HepG2 (cell line): Measurements from ENCODE around the gene HPS4. TPM values are rescaled to one million over a fixed set of nuclear protein-coding genes. Genes with fewer than 3 reads are reported as not detected.

Source experiments
- ATAC-seq: fragments of 200-7000 bp; cut with Tn5 transposase; 3 replicates; pipeline ENCODE4 v1.9.1; 2020; ENCODE audit warnings: mild to moderate bottlenecking, moderate library complexity
- BruUV-seq: library from RNA; stranded (reverse); fragments of 400-500 nt; replicated peaks from 2 replicates; lab custom pipeline; 2021; lab: Mats Ljungman, UMichigan
- CTCF ChIA-PET: fragments of 300-600 bp; formaldehyde crosslinking; extraction: SDS; loops from one replicate; lab custom pipeline; 2021; ENCODE audit warnings: low total read pairs, inconsistent platforms, low intra/inter-chr PET ratio; lab: Yijun Ruan, JAX
- POLR2A ChIA-PET: fragments of 350-600 bp; sonication (Branson Sonifier 250); formaldehyde crosslinking; loops from one replicate; lab custom pipeline; 2020; ENCODE audit warnings: antibody characterized with exemption, inconsistent platforms; lab: Yijun Ruan, JAX
- DNase-seq: peaks from one replicate; pipeline ENCODE4 v3.0.0-alpha.2; 2015; ENCODE audit warnings: low spot score
- FAIRE-seq: peaks from 3 replicates; lab custom pipeline; 2011; peaks lifted over from hg19 to GRCh38; lab: Jason Lieb, UNC
- H2AFZ ChIP-seq: one replicate; pipeline ENCODE4 v1.6.1; 2011; ENCODE audit warnings: low read length, inconsistent platforms
- H3K27ac ChIP-seq: fragments of 300-600 bp; 3 replicates; pipeline ENCODE4 v1.8.0; 2011; ENCODE audit warnings: mixed run types, mild to moderate bottlenecking, mixed read lengths, low read length, inconsistent platforms; ENCODE audit not compliant: insufficient read depth; ENCODE audit errors: extremely low read length
- H3K27me3 ChIP-seq, 2 experiments: fragments of 200-600 bp in 1 of 2; 2 replicates in 1 of 2; 3 replicates in 1 of 2; pipeline versions ENCODE4 v1.6.0 to v1.8.0; 2011; ENCODE audit warnings: low read length in 2 of 2, mild to moderate bottlenecking in 2 of 2, moderate library complexity in 2 of 2, inconsistent platforms in 1 of 2; ENCODE audit not compliant: insufficient read depth in 2 of 2, control insufficient read depth in 1 of 2
- H3K36me3 ChIP-seq, 2 experiments: fragments of 200-600 bp in 1 of 2; replicated peaks in 1 of 2; 2 replicates in 1 of 2; 3 replicates in 1 of 2; pipeline versions ENCODE4 v1.5.1 to v1.8.0; 2011; ENCODE audit warnings: low read length in 2 of 2, inconsistent platforms in 1 of 2; ENCODE audit not compliant: insufficient read depth in 2 of 2, control insufficient read depth in 1 of 2
- H3K4me1 ChIP-seq: 2 replicates; pipeline ENCODE4 v1.5.1; 2012; ENCODE audit warnings: low read length, inconsistent platforms; ENCODE audit not compliant: insufficient read depth
- H3K4me2 ChIP-seq: 2 replicates; pipeline ENCODE4 v1.6.0; 2011; ENCODE audit warnings: low read depth, low read length, inconsistent platforms
- H3K4me3 ChIP-seq, 3 experiments: fragments of 200-600 bp in 1 of 3; sonication (generic), shearing (Covaris generic) in 1 of 3; replicated peaks in 1 of 3; 2 replicates each; pipeline ENCODE4 v1.5.1; 2011 to 2016; ENCODE audit warnings: low read length in 3 of 3, inconsistent platforms in 2 of 3, low read depth in 2 of 3, mild to moderate bottlenecking in 2 of 3, control low read depth in 1 of 3, mixed read lengths in 1 of 3; ENCODE audit not compliant: insufficient read depth in 1 of 3
- H3K79me2 ChIP-seq: one replicate; pipeline ENCODE4 v1.6.1; 2011; ENCODE audit warnings: low read length, inconsistent platforms; ENCODE audit not compliant: insufficient read depth
- H3K9ac ChIP-seq: 2 replicates; pipeline ENCODE4 v1.6.0; 2011; ENCODE audit warnings: mild to moderate bottlenecking, low read depth, low read length, inconsistent platforms; ENCODE audit not compliant: insufficient read depth
- H3K9me3 ChIP-seq: 2 replicates; pipeline ENCODE4 v1.5.1; 2012; ENCODE audit warnings: mild to moderate bottlenecking, low read length
- H4K20me1 ChIP-seq: 2 replicates; pipeline ENCODE4 v1.6.0; 2011; ENCODE audit warnings: inconsistent platforms, mild to moderate bottlenecking, low read length, moderate library complexity; ENCODE audit not compliant: insufficient read depth
- ARID5B ChIP-seq: IDR thresholded peaks from 2 replicates; pipeline ENCODE4 v1.4.0; 2020; ENCODE audit warnings: mild to moderate bottlenecking, missing genetic modification reagents
- ATF5 ChIP-seq: sonication (generic); formaldehyde crosslinking; IDR thresholded peaks from 2 replicates; pipeline ENCODE4 v1.4.0; 2020; ENCODE audit warnings: mild to moderate bottlenecking, low read depth, missing genetic modification reagents
- CEBPB ChIP-seq: IDR thresholded peaks from 2 replicates; pipeline ENCODE4 v1.6.1; 2011; ENCODE audit warnings: low read depth, low read length, improper control_type of control experiment, borderline replicate concordance
- CEBPG ChIP-seq: IDR thresholded peaks from 2 replicates; pipeline ENCODE4 v1.6.1; 2016
- HMG20A ChIP-seq: IDR thresholded peaks from 2 replicates; pipeline ENCODE4 v1.6.1; 2016; ENCODE audit warnings: borderline replicate concordance
- HMGXB4 ChIP-seq, 2 experiments: sonication (generic) in 1 of 2; formaldehyde crosslinking in 1 of 2; IDR thresholded peaks; 2 replicates each; pipeline versions ENCODE4 v1.4.0 to v1.6.1; 2018 to 2020; ENCODE audit warnings: missing genetic modification reagents in 2 of 2, borderline replicate concordance in 1 of 2, low read depth in 1 of 2, mild to moderate bottlenecking in 1 of 2, missing biosample characterization in 1 of 2
- KAT8 ChIP-seq: IDR thresholded peaks from 2 replicates; pipeline ENCODE4 v1.6.1; 2016; ENCODE audit warnings: missing genetic modification reagents, missing compliant biosample characterization
- KLF16 ChIP-seq, 2 experiments: sonication (generic) in 1 of 2; formaldehyde crosslinking in 1 of 2; IDR thresholded peaks; 2 replicates each; pipeline versions ENCODE4 v1.6.1 to v1.8.0; 2016 to 2023; ENCODE audit warnings: missing genetic modification reagents in 2 of 2, missing compliant biosample characterization in 1 of 2
- MAX ChIP-seq: IDR thresholded peaks from 2 replicates; pipeline ENCODE4 v1.6.1; 2012; ENCODE audit warnings: inconsistent platforms
- SAP130 ChIP-seq: IDR thresholded peaks from 2 replicates; pipeline ENCODE4 v1.6.1; 2016; ENCODE audit warnings: low read depth
- SMAD3 ChIP-seq: sonication (generic); formaldehyde crosslinking; IDR thresholded peaks from 2 replicates; pipeline ENCODE4 v1.4.0; 2020; ENCODE audit warnings: missing genetic modification reagents
- SNAPC5 ChIP-seq: sonication (generic); formaldehyde crosslinking; IDR thresholded peaks from 2 replicates; pipeline ENCODE4 v1.8.1; 2023; ENCODE audit warnings: mild to moderate bottlenecking, missing genetic modification reagents, borderline replicate concordance
- TGIF2 ChIP-seq: IDR thresholded peaks from 2 replicates; pipeline ENCODE4 v1.6.1; 2016; ENCODE audit warnings: control low read depth, missing compliant biosample characterization
- ZNF136 ChIP-seq: sonication (generic); formaldehyde crosslinking; IDR thresholded peaks from 2 replicates; pipeline ENCODE4 v1.8.1; 2022; ENCODE audit warnings: low read depth, mild to moderate bottlenecking, moderate library complexity, missing genetic modification reagents
- ZNF468 ChIP-seq: sonication (generic); formaldehyde crosslinking; IDR thresholded peaks from 2 replicates; pipeline ENCODE4 v1.8.0; 2022; ENCODE audit warnings: mild to moderate bottlenecking, moderate library complexity, missing genetic modification reagents
- ZNF678 ChIP-seq: sonication (generic); formaldehyde crosslinking; IDR thresholded peaks from 2 replicates; pipeline ENCODE4 v1.4.0; 2020; ENCODE audit warnings: mild to moderate bottlenecking, missing genetic modification reagents
- WGBS: methylation state at CpG from one replicate; pipeline ENCODE4 v1.1.6; 2017; ENCODE audit warnings: low lambda C conversion rate; 5-methylcytosine and 5-hydroxymethylcytosine counted together
- in situ Hi-C: cut with HindIII; loops from 2 replicates; pipeline ENCODE4 v1.10.0; 2017; ENCODE audit warnings: low pct_unique_long_range_greater_than_20kb; ENCODE audit not compliant: extremely low pct_ligation_motif_present
- intact Hi-C: fragments of 100-400 bp; cut with micrococcal nuclease; formaldehyde crosslinking; loops from one replicate; pipeline ENCODE4 v1.10.0; 2022; ENCODE audit not compliant: unreplicated experiment
- polyA plus RNA-seq, 8 experiments: library from polyadenylated mRNA; depleted of rRNA in 3 of 8; stranded (reverse) in 7 of 8; unstranded in 1 of 8; fragments of >200 nt; fragmentation: Illumina TruSeq in 4 of 8; extraction: Trizol in 4 of 8; gene quantifications; 2 replicates each; pipeline versions ENCODE4 v1.2.1 to v1.2.3, GENCODE V29; 2011 to 2016; ENCODE audit warnings: low read depth in 4 of 8, missing spikeins in 1 of 8, mixed read lengths in 1 of 8; ENCODE audit not compliant: insufficient read depth in 1 of 8
- total RNA-seq, 5 experiments: library from RNA; depleted of rRNA; stranded (reverse); fragments of >200 nt; fragmentation: Illumina TruSeq; extraction: Trizol; gene quantifications; 2 replicates each; pipeline ENCODE4 v1.2.3, GENCODE V29; 2016; ENCODE audit warnings: low read depth in 1 of 5

Gene HPS4
- total and polyA plus RNA-seq, 2 of the 13 experiments (the other 11 are each of a cell fraction or from before 2014, with no cell fraction given), result 27.4 to 34.0 TPM

- H3K27ac ChIP-seq, result no peak overlapping the region
- no TSS peak for BruUV-seq
- no peak overlapping the region for H3K4me2 ChIP-seq
- no peaks in the 10 kb centered on the region for H3K27me3 ChIP-seq
- no peaks in the 10 kb centered on the region for H3K4me1 ChIP-seq
- peak; percentile 39 for DNase-seq
- H3K9ac ChIP-seq, result no peak overlapping the region
- peaks cover 1 to 13% of the 10 kb centered on the region in 2 experiments; a peak in 3 of 5 replicates for H3K36me3 ChIP-seq
- intact Hi-C loops, result no loop called here
- no peak for ATAC-seq
- in situ Hi-C loops, result no loop called here
- no peaks in the 10 kb centered on the region for H3K9me3 ChIP-seq
- no peaks in the 10 kb centered on the region for H3K79me2 ChIP-seq
- POLR2A ChIA-PET, result interaction anchor here (1.0 kb wide), 1 partner anchor 46 kb away, joined by 3 read pairs; the partner anchor contains the start of genes HPS4 and SRRD
- FAIRE-seq, result no peak
- H3K4me3 ChIP-seq, result no peak overlapping the region
- WGBS, result 63% methylated on average over 2 of the region's 2 CpGs
- H4K20me1 ChIP-seq, result no peaks in the 10 kb centered on the region
- CTCF ChIA-PET, result no interaction called here
- no peak overlapping the region for H2AFZ ChIP-seq
- no peak for TF ChIP-seq ZNF678
- TF ChIP-seq MAX, result no peak
- no peak for TF ChIP-seq SMAD3 (CRISPR knock-in tag)
- peak; percentile 41; the same call in 1 of the 2 replicates for TF ChIP-seq CEBPG (CRISPR knock-in tag)
- TF ChIP-seq SNAPC5 (CRISPR knock-in tag), result no peak
- peak; percentile 21; the same call in 1 of the 2 replicates for TF ChIP-seq HMG20A (CRISPR knock-in tag)
- no peak for TF ChIP-seq ATF5 (CRISPR knock-in tag)
- TF ChIP-seq TGIF2 (CRISPR knock-in tag), result no peak
- 0 out of 2 replicates have a peak, but pooled peaks have one; percentile 20 for TF ChIP-seq ARID5B (CRISPR knock-in tag)
- TF ChIP-seq HMGXB4 (CRISPR knock-in tag; IDR thresholded peaks at IDR 0.05; ENCODE audit: borderline replicate concordance in 1 of 2, low read depth in 1 of 2), result no peak
- 0 out of 4 replicates have a peak, but pooled peaks of 1 of the 2 experiments have one; percentile 22 for TF ChIP-seq KLF16 (CRISPR knock-in tag; IDR thresholded peaks at IDR 0.05)
- peak; percentile 92 for TF ChIP-seq CEBPB
- no peak for TF ChIP-seq ZNF136 (CRISPR knock-in tag)
- no peak for TF ChIP-seq ZNF468
- peak; percentile 29; the same call in 1 of the 2 replicates for TF ChIP-seq SAP130 (CRISPR knock-in tag)
- no peak for TF ChIP-seq KAT8 (CRISPR knock-in tag)
Observed at GRCh38 chr22:26529345-26529744, 45.8 kb upstream of the HPS4 start.
